Brain pericyte (primary cell): Measurements from ENCODE around the gene PDE4D.

Experiments
- DNase-seq: peaks from one replicate; pipeline ENCODE4 v3.0.0-alpha.2; 2012; ENCODE audit warnings: low read depth, low spot score

PDE4D gene

DNA sequence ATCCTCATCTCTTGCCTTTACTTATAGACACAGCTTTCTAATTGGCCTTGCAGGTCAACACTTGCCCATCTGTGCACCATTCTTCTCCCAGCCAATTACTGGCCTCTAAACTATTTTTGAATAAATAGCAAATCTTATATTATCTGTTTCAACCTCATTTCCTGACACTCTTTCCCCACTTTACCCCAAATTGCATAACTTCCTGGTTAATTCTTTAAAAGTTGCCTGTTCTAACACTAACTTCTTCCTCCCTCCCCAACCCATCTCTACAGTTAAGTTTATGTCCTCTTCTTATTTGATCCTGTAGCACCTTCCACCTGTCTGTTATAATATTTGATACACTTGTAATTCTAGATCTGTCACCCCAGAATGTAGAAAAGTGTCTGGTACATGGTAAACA lies 372.1 kb downstream of the PDE4D start:
- DNase-seq: no peak

DNA sequence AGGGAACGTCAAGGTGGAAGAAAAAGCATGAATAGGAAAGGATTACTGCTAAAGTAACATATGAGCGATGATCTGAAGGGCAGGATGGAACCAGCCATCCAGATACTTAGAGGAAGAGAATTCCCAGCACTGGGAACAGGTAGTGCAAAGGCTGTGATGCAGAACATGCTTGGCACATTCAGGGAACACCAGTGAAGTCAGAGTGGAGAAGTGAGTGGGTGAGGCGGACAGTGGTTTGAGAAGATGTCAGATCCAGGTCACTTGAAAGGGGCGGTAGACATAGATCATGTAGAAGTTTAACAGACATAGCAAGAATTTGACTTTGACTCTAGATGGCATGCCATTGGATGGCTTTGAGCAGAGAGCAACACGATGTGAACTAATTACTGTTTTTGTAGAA lies 374.2 kb downstream of the PDE4D start:
- DNase-seq: no peak

DNA sequence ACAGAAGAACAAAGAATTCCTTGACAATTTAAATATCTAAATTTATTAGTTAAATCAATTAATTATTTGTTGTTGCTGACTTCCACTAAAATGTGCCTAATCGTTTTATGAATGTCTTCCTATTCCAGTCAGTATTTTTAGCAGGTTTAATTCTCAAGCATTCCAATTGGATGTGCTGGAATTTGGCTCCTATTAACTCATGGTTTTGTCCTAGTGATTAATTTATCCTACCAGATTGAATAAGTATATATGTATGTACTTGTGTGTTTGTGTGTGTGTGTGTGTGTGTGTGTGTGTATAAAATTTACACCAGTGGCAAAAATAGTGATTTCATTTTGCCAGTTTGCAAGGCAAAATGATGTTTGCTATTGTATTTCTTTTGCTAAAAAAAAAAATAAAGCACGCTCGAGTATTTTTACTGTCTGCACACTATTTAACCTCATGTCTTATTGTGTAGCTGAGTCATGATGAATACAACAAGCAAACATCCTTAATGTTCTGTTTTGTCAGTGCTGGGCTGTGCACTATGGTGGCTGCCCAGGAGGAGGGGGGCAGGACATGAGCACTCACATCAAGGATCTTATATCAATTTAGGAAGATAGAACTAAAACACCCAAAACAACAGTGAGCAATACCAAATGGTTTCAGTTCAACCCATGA lies 375.5 kb downstream of the PDE4D start:
- peak; percentile 7 for DNase-seq

DNA sequence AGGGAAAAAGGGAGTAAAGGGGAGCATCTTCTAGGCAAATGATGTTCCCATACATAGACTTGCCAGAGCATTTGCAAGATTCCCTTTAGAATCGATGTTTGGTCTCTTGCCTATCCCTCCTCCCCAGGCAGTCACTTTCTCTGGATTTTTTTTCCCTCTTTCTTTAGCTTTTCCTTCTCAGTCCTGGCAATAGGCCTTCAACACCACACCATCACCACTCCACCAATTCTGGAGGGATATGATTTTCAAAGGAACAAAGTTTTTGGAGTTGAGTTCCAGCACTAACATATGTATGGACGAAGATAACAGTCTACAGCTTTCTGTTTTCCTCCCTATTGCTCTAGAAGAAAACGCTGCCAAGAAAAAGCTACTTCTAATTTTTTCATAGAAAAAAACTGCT lies 377.4 kb downstream of the PDE4D start:
- no peak for DNase-seq

DNA sequence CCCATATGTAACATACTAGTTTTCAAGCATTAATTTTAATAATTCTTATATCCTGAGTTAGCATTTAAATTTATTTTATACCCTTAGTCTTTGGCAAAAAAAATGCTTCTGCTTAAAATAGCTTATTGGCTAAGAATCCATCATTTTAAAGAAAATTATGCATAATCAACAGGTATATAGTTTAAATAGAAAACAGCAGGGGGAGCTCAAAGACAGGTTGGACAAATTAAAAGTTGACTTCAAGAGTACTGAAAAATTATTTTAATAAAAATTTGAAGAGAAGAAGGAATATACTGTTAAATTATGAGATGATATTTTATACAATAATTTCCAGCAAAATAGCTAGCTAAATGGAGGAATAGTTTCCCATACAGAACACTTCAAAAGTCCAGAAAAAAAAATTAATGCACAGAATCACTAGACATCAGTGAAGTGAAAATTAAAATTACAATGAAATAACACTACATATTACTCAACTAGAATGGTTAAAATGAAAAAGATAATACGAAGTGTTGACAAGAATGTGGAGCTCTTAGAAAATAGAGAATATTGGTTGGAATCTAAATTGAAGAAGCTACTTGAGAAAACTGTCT lies 387.1 kb downstream of the PDE4D start:
- no peak for DNase-seq

DNA sequence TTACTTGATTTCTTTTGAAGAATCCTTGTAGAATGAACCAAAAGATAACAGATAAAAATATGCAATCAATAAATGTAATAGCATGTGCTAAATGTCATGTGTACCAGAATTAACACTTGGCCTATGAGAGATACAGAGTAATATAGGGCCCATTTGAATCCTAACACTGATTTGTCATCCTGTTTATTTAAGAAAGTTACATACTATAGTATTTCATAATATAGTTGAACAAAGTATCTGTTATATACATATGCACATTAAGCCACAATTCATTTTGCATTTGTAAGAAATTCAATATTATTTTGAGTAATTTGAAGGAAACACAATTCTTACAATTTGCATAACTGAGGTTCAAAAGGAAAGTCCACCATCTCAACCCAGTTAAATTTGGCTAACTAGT lies 389.5 kb downstream of the PDE4D start:
- DNase-seq: no peak

DNA sequence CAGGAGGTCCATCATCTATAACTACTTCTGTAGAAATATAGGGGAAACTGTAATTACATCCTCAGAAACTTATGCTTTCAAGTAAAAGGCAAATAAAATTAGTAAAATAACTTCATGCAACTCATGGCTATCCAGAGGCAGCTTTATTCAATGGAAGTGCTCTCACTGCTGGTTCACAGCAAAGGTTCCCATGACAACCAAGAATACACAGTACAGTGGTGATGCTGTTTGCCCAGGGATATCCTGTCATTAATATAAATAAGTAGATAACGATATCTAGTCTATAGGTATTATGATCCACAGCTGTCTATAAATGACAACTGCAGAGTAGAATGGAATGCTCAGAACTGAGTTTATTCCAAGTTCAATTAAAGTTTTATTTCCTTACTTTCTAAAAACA lies 390.3 kb downstream of the PDE4D start:
- no peak for DNase-seq

DNA sequence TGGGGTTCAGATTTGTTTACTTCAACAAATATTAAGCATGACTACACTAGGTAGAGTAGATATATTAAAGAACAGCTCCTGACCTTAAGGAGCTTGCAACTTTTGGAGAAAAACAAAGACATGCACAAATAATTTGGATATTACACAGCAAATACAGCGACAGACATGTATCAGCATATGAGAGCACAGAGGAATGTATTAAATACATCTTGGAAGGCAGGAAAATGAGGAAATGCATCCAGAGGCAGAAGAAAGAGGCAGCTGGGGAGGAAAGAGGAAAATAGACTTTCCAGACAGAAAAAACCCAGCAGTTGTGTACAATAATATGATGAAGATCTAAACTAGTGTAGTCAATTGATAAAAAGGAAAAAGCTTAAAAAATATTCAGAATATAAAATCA lies 392.2 kb downstream of the PDE4D start:
- DNase-seq: no peak

DNA sequence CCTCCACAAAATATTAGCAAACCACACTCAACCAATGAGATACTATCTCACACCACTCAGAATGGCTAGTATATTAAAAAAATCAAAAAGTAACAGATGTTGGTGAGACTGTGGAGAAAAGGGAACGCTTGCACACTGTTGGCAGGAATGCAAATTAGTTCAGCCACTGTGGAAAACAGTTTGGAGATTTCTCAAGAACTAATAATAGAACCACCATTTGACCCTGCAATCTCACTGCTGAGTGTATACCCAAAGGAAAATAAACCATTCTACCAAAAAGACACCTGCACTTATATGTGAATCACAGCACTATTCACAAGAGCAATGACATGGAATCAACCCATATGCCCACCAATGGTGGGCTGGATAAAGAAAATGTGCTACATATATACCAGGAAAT lies 393.5 kb downstream of the PDE4D start:
- no peak for DNase-seq

DNA sequence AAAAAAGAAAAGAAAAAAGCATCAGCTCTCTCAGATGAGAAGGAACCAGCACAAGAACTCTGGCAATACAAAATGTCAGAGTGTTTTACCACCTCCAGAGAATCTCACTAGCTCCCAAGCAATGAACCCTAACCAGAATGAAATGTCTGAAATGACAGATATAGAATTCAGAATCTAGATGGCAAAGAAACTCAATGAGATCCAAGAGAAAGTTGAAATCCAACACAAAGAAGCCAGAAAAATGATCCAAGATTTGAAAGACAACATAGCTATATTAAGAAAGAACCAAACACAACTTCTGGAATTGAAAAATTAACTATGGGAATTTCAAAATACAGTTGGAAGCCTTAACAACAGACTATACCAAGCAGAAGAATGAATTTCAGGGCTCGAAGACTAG lies 396.3 kb downstream of the PDE4D start:
- no peak for DNase-seq

DNA sequence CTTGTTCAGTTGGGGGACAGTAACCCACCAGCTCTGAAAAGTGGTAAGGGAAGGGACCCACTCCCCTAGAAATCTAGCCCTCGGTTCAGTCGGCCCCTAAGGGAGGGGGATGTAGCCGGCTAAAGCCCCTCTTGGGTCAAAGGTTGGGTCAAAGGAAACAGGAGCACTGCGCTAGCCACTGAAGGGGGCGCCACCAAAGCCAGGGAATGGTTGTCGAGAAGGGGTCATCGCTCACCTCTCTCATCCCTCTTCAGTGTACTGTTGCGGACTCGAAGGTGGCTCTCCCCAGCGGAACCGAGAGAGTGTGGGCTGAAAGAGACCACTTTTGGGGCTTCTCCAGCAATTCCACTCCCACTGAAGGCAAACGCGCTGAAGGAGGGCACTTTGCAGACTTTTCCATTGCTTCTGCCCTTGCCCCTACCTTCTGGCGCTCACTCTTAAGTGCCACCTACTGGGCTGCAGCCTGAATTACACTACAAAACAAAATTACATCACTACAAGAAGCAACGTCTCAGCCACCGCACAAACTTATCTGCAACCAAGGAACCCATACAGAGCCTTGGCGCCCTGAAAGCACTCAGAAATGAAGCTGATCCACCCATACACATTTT lies 396.9 kb downstream of the PDE4D start:
- no peak for DNase-seq

DNA sequence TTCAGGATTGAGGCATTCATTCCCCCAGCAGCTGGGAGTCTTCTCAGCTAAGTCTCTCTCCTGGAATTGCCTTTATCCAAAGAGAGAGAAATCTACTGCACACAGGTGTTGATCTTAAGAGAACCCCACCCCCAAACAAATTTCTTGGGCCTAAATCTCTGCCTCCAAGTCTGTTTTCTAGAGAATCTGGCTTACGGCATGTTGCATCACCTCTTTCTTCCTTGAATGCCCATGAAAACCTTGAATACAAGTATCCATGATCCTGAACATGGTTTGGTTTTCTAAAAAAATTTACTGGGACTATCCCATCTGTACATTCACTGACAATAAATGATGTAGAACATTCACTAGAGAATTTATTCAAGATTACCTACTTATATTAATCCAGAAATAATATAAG lies 401.6 kb downstream of the PDE4D start:
- no peak for DNase-seq

DNA sequence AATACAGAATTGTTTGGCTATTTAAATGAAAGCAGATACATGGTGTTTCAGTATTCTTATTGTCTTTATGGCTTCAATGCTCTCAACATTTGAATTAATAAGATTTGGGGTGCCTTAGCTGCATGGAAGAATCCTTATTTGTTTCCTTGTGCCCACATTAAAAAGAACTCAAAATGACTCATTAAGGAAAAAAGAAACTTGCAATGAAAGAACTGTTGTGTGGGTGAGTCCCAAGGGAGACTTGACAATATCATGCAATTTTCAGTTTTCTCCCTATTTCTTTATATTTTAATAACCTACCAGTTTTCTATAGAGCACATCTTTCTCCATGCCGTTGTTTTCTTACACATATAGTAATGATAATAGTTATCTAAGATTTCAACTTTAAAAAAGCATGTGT lies 404.0 kb downstream of the PDE4D start:
- DNase-seq: no peak

DNA sequence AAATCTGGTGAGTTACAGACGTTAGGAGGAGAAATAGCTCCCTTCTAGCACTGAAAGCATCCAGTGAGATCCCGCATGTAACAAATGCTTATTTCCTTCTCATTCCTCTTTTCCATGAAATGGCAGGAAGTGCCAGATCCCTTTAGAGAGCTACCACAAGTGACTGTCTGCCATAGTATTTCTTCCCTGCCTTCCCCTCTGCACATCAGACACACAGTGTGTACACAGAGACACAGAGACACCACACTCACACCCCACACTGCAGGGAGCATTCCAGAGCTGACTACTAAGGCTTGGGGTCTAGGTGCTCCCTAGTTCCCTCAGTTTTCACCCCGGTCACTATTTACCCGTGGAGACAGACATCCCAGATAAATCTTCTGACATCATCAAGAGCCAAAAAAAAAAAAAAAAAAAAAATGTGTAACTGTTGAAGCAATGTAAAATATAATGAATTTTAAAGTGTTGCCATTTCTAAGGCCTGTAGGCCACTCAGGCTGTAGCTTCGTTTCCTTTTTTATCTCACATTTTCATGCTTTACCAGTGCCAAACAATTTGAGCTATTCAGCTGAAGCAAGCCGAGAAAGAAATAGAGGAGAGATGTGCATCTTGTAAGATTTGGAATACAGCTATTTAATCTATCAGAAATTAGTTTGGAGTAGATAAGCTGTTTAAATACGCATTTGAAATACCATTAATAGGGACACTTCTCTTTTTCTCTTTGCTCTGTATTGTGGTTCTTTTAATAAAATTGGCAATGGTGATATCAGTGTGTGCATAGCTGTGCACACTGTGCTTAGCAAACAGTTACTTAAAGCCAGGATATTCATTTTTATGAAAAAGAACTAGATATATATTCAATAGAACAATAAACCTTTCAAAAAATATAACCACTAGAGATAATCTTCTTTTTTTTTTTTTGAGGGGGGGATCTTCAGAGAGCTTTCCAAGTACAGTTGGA lies 405.5 kb downstream of the PDE4D start:
- no peak for DNase-seq

DNA sequence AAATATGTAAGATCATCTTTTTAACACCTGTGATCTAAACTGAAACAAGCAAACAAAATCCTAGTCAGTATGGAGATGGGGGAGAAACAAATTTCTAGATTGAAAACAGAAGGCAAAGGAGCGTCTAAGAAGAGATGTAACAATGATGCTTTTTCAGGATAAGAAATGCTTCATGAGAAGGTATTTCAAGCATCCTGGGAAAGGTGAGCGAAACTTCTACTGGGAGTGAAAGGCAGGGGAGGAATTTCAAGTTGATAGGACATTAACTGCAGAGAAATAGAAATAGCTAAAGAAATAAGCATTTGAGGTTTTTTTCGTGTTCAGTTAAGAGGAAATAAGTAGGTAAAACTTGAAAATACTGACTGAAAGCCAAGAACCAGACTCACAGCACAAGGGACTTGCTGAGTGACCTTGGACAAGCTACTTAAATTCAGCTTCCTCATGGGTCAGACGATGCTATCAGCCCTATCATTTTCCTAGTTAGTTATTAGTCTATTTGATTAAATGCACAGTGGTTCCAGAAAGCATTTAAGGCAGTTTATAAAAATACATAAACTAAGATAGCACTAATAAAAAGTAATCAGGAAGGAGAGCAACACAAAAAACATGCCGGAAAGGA lies 406.3 kb downstream of the PDE4D start:
- no peak for DNase-seq

DNA sequence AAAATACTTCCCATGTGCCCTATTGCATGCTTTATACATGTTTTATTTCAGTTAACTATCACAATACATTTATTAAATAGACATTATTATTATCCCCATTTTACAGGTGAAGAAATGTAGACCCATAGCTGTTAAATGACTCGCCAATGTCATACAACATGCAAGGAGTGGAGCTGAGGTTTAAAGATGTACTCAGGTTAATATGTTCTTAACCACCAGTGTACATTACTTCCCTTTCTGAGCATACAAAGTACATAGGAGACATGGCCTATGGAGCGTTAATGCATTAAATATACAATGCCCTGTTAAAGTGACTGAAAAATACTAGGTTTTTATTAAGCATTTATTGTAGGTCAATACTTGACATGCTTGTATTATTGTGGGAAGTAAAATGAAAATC lies 407.0 kb downstream of the PDE4D start:
- no peak for DNase-seq

DNA sequence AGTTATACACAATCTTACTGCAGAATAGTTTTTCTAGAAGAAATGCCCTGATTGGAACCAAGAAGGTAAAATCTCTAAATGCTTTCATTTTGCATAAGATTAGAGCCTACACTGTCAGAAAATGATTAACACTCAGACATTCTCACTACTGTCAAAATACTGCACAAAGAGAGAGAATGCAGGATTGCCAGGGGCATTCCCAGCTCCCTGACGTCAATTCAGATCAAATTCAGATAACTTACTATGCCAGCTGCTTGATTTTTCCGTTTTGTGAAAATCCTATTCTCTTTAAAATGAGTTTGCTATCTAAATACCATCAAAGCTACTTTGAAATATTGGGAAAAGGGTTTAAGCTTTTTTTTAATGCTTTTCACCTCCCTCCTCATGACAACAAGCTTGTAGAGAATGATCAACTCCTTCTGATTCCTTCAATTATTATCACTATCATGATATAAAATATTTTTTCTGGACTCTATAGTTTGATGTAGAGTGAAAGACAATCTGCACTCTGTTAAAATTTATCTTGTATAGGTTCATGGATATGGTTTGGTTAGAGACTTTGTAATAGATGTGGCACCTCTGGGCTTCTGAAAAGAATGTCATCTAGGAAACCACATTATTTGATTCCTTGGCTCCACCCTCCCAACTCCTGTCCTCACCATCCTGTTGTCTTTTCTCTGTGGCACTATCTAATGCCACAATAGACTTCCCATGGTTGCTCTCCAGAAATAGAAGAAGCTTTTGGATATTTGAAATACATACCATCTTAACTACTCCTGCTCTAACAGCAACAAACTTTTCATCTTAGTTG lies 407.7 kb downstream of the PDE4D start:
- no peak for DNase-seq

DNA sequence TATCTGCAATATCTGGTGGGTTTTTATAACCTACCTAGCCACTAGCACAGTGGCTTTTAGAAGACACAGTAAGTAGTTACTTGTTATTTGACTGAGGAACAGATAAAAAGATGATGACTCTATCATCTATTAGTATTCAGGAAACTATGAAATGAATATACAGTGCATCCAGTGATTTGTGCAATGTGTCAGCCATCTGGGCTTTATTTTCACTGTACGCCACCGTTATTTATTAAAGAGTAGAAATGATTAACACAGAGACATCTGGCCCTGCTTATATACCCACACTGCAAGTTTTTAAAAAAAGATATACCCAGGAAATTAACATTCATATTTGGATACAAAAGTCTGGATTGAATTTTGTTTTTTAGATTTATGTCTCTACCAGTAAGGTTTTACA lies 408.4 kb downstream of the PDE4D start:
- no peak for DNase-seq

DNA sequence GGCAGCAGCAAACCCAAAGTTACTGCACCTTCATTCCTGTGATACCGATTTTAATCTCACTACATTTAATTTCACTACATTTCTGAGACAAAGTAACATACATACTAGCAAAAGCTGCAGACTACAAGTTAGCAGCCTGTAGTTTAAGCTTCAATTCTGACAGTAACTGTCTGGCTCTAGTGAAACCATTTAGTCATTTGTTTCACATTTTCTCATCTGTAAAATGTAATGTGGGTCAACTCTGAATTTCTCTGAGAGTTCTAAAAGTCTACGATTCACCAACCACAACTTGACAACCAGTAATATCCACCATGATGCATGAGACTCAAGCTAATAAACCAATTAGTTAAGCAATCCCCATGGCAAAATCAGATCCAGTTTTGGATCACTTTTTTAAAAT lies 408.9 kb downstream of the PDE4D start:
- DNase-seq: no peak

DNA sequence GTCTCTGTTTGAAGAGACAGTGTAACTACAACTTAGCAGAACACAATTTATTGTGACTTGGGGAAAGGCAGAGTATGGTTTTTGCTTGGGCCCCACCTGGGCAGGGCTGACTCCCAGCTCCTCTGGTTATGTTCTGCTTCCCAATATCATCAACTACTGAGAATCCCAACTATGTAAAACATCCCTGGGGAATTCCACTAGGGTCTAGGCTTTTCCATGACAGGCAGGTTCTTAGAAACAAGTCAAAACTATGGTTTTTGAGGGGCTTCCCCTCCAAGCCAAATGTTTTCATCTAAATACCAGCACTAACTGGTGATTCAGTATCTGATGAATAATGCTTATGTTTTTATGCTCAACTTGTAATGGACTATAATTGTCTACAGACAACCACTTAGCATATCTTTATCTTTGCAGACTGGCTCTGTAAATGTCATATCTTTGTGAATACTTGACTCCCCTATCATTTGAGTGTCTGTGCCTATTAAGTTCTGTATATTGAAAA lies 409.5 kb downstream of the PDE4D start:
- DNase-seq: no peak

DNA sequence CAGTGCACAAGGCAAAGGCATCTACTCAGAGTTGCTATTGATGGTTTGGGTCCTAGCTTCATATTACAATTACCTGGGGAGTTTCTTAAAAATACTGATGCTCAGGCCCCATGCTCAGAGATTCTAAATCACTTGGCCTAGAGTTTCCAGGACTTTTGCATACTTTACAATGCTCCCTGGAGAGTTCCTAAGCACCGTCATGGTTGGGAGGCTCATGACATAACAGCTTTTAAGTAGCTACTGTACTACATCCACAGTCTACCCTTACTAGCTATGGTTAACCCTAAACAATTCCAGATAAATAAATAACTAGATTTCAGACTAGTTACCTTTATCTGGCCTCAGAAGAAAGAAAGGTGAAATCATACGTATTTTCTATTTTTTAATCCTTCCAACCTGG lies 414.4 kb downstream of the PDE4D start:
- no peak for DNase-seq
